ENCODE results near the gene ETV6. TPM values are rescaled to one million over a fixed set of nuclear protein-coding genes. Genes with fewer than 3 reads are reported as not detected.

ETV6 gene
- total RNA-seq, 1 experiment from 2014 or later = 14.1 TPM

DNA sequence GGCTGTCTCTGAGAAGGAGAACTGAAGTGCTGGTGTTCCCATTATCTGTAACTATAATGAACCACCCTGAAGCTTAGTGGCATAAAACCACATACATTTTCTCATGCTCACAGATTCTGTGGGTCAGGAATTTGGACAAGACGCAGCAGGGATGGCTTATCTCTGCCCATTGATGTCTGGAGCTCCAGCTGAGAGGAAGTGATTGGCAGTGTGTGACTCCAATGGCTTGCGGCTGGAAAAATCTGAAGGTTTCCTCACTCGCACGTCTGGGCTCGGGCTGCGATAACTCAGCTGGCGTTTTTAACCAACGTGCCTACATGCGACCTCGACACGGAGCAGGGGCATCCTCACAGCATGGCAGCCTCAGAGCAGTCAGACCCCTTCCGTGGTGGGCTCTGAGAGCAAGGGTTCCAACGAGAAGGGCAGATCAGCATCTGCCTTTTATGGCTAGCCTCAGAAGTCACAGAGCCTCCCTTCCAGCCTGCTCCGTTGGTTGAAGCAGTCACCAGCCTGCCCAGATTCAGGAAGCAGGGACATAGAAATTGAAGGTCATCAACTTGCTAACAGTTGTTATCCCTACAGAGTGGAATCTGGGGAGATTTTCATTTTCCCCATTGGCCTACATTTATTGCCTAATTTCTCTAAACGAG is 277.9 kb downstream of the ETV6 start:
- ATAC-seq (no peak), DNase-seq (ENCODE audit: low read depth, low spot score) (no peak)
- Histone ChIP-seq H3K79me2 (ENCODE audit: insufficient read depth, low read length) (no peaks in the 10 kb centered on the region), H3K9ac (ENCODE audit: low read length) (no peak overlapping the region), H3K9me2 (ENCODE audit: insufficient read depth) (no peaks in the 10 kb centered on the region), H3K4me1 (ENCODE audit: control insufficient read depth in 1 of 2, insufficient read depth in 2 of 2, low read length in 2 of 2) (no peaks in the 10 kb centered on the region), H4K20me1 (ENCODE audit: insufficient read depth) (no peaks in the 10 kb centered on the region), H3K4me2 (ENCODE audit: low read length) (no peak overlapping the region), H3K27ac (ENCODE audit: low read depth, low read length) (no peak overlapping the region), H3K4me3 (replicated peaks in 1 of 2; ENCODE audit: low read depth in 1 of 2, low read length in 2 of 2) (no peak overlapping the region), H2AFZ (ENCODE audit: low read depth, low read length, poor library complexity, severe bottlenecking) (no peak overlapping the region), H3K9me3 (ENCODE audit: control insufficient read depth in 1 of 2, insufficient read depth in 1 of 2, low read depth in 1 of 2, low read length in 2 of 2) (no peaks in the 10 kb centered on the region), H3K36me3 (ENCODE audit: control insufficient read depth in 1 of 2, insufficient read depth in 2 of 2, low read length in 2 of 2) (no peaks in the 10 kb centered on the region), H3K27me3 (ENCODE audit: insufficient read depth, low read length) (peaks cover 6% of the 10 kb centered on the region; the same call in 1 of the 2 replicates)
- ChIA-PET RAD21 (ENCODE audit: low non-redundant PET in 1 of 2, low total read pairs in 2 of 2, uncharacterized antibody in 2 of 2, unreplicated experiment in 2 of 2) (no interaction called here), POLR2A (no interaction called here), CTCF (no interaction called here)
- TF ChIP-seq, protein P1, sequence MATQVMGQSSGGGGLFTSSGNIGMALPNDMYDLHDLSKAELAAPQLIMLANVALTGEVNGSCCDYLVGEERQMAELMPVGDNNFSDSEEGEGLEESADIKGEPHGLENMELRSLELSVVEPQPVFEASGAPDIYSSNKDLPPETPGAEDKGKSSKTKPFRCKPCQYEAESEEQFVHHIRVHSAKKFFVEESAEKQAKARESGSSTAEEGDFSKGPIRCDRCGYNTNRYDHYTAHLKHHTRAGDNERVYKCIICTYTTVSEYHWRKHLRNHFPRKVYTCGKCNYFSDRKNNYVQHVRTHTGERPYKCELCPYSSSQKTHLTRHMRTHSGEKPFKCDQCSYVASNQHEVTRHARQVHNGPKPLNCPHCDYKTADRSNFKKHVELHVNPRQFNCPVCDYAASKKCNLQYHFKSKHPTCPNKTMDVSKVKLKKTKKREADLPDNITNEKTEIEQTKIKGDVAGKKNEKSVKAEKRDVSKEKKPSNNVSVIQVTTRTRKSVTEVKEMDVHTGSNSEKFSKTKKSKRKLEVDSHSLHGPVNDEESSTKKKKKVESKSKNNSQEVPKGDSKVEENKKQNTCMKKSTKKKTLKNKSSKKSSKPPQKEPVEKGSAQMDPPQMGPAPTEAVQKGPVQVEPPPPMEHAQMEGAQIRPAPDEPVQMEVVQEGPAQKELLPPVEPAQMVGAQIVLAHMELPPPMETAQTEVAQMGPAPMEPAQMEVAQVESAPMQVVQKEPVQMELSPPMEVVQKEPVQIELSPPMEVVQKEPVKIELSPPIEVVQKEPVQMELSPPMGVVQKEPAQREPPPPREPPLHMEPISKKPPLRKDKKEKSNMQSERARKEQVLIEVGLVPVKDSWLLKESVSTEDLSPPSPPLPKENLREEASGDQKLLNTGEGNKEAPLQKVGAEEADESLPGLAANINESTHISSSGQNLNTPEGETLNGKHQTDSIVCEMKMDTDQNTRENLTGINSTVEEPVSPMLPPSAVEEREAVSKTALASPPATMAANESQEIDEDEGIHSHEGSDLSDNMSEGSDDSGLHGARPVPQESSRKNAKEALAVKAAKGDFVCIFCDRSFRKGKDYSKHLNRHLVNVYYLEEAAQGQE (IDR thresholded peaks at IDR 0.05; ENCODE audit: low read depth) = no peak
- TF ChIP-seq, protein P2, sequence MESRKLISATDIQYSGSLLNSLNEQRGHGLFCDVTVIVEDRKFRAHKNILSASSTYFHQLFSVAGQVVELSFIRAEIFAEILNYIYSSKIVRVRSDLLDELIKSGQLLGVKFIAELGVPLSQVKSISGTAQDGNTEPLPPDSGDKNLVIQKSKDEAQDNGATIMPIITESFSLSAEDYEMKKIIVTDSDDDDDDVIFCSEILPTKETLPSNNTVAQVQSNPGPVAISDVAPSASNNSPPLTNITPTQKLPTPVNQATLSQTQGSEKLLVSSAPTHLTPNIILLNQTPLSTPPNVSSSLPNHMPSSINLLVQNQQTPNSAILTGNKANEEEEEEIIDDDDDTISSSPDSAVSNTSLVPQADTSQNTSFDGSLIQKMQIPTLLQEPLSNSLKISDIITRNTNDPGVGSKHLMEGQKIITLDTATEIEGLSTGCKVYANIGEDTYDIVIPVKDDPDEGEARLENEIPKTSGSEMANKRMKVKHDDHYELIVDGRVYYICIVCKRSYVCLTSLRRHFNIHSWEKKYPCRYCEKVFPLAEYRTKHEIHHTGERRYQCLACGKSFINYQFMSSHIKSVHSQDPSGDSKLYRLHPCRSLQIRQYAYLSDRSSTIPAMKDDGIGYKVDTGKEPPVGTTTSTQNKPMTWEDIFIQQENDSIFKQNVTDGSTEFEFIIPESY (IDR thresholded peaks at IDR 0.05; ENCODE audit: extremely low read depth, insufficient replicate concordance, low read length) = no peak
- intact Hi-C loops (cut with micrococcal nuclease) = no loop called here
- no TSS peak for BruUV-seq (replicated peaks)
